ENCODE measurements around the gene SRGAP1. TPM values are rescaled to one million over a fixed set of nuclear protein-coding genes. Genes with fewer than 3 reads are reported as not detected.

The SRGAP1 gene
- total RNA-seq, 1 donor from 2014 or later, result 49.3 TPM

DNA sequence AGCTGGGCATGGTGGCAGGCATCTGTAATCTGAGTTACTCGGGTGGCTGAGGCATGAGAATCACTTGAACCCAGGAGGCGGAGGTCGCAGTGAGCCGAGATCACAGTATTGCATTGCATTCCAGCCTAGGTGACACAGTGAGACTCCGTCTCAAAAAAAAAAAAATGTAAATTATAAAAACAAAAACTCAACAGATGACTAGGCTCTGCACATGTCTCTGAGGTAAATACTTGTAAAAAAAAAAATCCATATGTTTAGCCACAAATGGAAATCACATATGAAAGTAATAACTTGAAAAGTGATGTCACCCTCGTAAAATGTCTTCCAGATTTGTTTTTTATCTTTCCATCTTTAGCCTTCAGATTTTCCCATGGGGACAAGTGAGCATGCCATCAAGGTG, 292.6 kb downstream of the SRGAP1 start:
- H3K36me3 Mint-ChIP-seq (ENCODE audit: low read depth, unreplicated experiment), result peaks cover 54% of the 10 kb centered on the region

DNA sequence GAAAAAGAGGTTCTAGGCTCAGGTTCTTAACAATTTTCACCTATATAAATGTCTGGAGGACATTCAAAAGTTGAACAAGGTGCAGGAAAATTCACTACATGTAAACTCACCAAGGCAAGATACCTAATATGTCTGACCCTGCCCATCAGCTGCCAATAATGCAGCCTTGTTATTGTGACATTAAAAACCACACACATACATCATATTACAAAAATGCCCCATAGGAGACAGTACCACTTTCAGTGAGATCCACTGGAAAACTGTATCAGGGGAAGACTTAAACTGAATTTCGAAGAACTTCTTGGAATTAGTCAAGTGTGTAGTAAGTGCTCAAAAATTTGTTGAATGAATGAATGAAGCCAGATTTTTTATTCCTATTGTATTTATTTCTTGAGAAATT, 294.5 kb downstream of the SRGAP1 start:
- DNase-seq (ENCODE audit: low spot score), result no peak
- no peak overlapping the region for H3K27ac Mint-ChIP-seq (ENCODE audit: unreplicated experiment)
- TF ChIP-seq, protein P1, sequence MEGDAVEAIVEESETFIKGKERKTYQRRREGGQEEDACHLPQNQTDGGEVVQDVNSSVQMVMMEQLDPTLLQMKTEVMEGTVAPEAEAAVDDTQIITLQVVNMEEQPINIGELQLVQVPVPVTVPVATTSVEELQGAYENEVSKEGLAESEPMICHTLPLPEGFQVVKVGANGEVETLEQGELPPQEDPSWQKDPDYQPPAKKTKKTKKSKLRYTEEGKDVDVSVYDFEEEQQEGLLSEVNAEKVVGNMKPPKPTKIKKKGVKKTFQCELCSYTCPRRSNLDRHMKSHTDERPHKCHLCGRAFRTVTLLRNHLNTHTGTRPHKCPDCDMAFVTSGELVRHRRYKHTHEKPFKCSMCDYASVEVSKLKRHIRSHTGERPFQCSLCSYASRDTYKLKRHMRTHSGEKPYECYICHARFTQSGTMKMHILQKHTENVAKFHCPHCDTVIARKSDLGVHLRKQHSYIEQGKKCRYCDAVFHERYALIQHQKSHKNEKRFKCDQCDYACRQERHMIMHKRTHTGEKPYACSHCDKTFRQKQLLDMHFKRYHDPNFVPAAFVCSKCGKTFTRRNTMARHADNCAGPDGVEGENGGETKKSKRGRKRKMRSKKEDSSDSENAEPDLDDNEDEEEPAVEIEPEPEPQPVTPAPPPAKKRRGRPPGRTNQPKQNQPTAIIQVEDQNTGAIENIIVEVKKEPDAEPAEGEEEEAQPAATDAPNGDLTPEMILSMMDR (IDR thresholded peaks at IDR 0.05; ENCODE audit: unreplicated experiment), result no peak
- H3K4me1 Mint-ChIP-seq (ENCODE audit: unreplicated experiment), result no peaks in the 10 kb centered on the region
- H3K27me3 Mint-ChIP-seq (ENCODE audit: unreplicated experiment), result peaks cover 6% of the 10 kb centered on the region
- H3K9me3 Mint-ChIP-seq (ENCODE audit: unreplicated experiment), result no peaks in the 10 kb centered on the region
- peaks cover 54% of the 10 kb centered on the region for H3K36me3 Mint-ChIP-seq (ENCODE audit: low read depth, unreplicated experiment)
- H3K4me3 Mint-ChIP-seq (ENCODE audit: unreplicated experiment), result no peak overlapping the region

More for the DNA sequence above, 292.6 kb downstream of the SRGAP1 start:
- H3K9me3 Mint-ChIP-seq (ENCODE audit: unreplicated experiment), result peaks cover 4% of the 10 kb centered on the region
- no peak overlapping the region for H3K4me3 Mint-ChIP-seq (ENCODE audit: unreplicated experiment)
- no peak overlapping the region for H3K27ac Mint-ChIP-seq (ENCODE audit: unreplicated experiment)
- H3K4me1 Mint-ChIP-seq (ENCODE audit: unreplicated experiment), result no peaks in the 10 kb centered on the region
- TF ChIP-seq, protein P1 (IDR thresholded peaks at IDR 0.05; ENCODE audit: unreplicated experiment), result no peak
- H3K27me3 Mint-ChIP-seq (ENCODE audit: unreplicated experiment), result peaks cover 3% of the 10 kb centered on the region
- no peak for DNase-seq (ENCODE audit: low spot score)

DNA sequence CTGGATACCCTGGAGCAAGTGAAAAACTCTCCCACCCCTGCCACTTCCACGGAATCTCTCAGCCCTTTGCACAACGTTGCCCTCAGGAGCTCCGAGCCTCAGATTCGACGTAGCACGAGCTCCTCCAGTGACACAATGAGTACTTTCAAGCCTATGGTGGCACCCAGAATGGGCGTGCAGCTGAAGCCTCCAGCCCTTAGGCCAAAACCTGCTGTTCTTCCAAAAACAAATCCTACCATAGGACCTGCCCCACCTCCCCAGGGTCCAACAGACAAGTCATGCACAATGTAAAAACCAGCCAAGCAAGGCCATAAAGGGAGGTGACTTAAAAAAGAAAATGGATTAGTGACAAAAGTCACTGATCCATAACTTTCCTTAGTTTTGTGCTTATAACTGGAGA, 297.9 kb downstream of the SRGAP1 start:
- DNase-seq (ENCODE audit: low spot score), result no peak
- TF ChIP-seq, protein P1 (IDR thresholded peaks at IDR 0.05; ENCODE audit: unreplicated experiment), result no peak
- Mint-ChIP-seq H3K27me3 (ENCODE audit: unreplicated experiment) (peaks cover 7% of the 10 kb centered on the region), H3K27ac (ENCODE audit: unreplicated experiment) (no peak overlapping the region), H3K9me3 (ENCODE audit: unreplicated experiment) (no peaks in the 10 kb centered on the region), H3K4me3 (ENCODE audit: unreplicated experiment) (peak overlapping the region; percentile 48), H3K4me1 (ENCODE audit: unreplicated experiment) (peaks cover 3% of the 10 kb centered on the region), H3K36me3 (ENCODE audit: low read depth, unreplicated experiment) (peaks cover 48% of the 10 kb centered on the region)

DNA sequence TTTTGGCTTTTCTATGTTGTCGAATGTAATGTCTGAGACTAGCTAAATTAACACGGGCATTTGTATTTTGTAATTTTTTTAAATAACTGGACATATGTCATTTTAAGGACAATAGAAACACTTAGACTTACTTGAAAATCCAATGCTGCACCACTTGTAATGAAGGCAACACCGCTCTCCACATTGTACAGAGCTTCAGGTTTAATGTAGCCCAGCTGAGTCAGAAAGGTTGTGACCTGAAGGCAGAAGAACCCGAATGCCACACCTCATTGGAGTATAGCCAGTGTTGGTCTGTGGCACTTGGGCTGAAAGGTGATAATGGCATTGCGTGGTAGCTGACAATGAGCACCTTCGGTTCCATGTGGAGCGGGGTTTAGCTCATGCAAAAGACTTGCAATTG, 298.3 kb downstream of the SRGAP1 start:
- TF ChIP-seq, protein P1 (IDR thresholded peaks at IDR 0.05; ENCODE audit: unreplicated experiment), result no peak
- Mint-ChIP-seq H3K27me3 (ENCODE audit: unreplicated experiment) (peaks cover 7% of the 10 kb centered on the region), H3K4me3 (ENCODE audit: unreplicated experiment) (peak overlapping the region; percentile 48), H3K4me1 (ENCODE audit: unreplicated experiment) (peaks cover 5% of the 10 kb centered on the region), H3K36me3 (ENCODE audit: low read depth, unreplicated experiment) (peaks cover 46% of the 10 kb centered on the region), H3K27ac (ENCODE audit: unreplicated experiment) (no peak overlapping the region), H3K9me3 (ENCODE audit: unreplicated experiment) (no peaks in the 10 kb centered on the region)
- DNase-seq (ENCODE audit: low spot score), result no peak

DNA sequence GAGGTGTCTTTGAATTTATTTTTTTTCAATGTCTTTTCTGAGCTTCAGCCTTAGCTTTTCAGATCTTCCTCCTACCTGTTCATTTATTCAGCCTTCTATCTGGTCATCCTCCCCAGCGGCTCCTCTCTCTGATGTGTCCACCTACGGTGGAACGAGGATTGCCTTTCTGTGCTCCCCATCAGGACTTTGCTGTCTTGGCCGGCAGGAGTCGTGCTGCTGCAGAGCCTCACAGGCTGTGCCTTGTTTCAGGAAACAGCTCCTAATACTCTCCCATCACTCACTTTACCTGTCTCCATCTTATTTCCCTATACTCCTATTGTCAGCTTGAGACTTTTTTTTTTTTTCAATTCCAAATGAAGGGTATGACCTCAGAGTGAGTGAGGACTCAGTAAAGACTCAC, 300.7 kb downstream of the SRGAP1 start:
- Mint-ChIP-seq H3K27me3 (ENCODE audit: unreplicated experiment) (peaks cover 6% of the 10 kb centered on the region), H3K27ac (ENCODE audit: unreplicated experiment) (no peak overlapping the region), H3K36me3 (ENCODE audit: low read depth, unreplicated experiment) (peaks cover 37% of the 10 kb centered on the region), H3K4me1 (ENCODE audit: unreplicated experiment) (peaks cover 5% of the 10 kb centered on the region), H3K4me3 (ENCODE audit: unreplicated experiment) (no peak overlapping the region), H3K9me3 (ENCODE audit: unreplicated experiment) (no peaks in the 10 kb centered on the region)
- DNase-seq (ENCODE audit: low spot score), result no peak
- TF ChIP-seq, protein P1 (IDR thresholded peaks at IDR 0.05; ENCODE audit: unreplicated experiment), result no peak

All from endothelial cell (in vitro differentiated cells).